HepG2 (cell line): ENCODE results near the gene CD58. TPM values are rescaled to one million over a fixed set of nuclear protein-coding genes. Genes with fewer than 3 reads are reported as not detected.
A peak's percentile ranks its signal among the peaks of the same experiment; 100 is the strongest.

Experiments
- HDAC2 ChIP-seq: sonication (generic); formaldehyde crosslinking; IDR thresholded peaks from 2 replicates; pipeline ENCODE4 v1.4.0; 2020; ENCODE audit warnings: missing genetic modification reagents
- HIC2 ChIP-seq: sonication (generic); formaldehyde crosslinking; IDR thresholded peaks from 2 replicates; pipeline ENCODE4 v1.9.0; 2022; ENCODE audit warnings: low read depth, missing genetic modification reagents
- HMGXB4 ChIP-seq, 2 experiments: sonication (generic) in 1 of 2; formaldehyde crosslinking in 1 of 2; IDR thresholded peaks; 2 replicates each; pipeline versions ENCODE4 v1.4.0 to v1.6.1; 2018 to 2020; ENCODE audit warnings: missing genetic modification reagents in 2 of 2, borderline replicate concordance in 1 of 2, low read depth in 1 of 2, mild to moderate bottlenecking in 1 of 2, missing biosample characterization in 1 of 2
- JUND ChIP-seq: sonication (generic); formaldehyde crosslinking; IDR thresholded peaks from 2 replicates; pipeline ENCODE4 v1.8.0; 2022; ENCODE audit warnings: mild to moderate bottlenecking, missing genetic modification reagents
- MEF2D ChIP-seq: sonication (generic); formaldehyde crosslinking; IDR thresholded peaks from 2 replicates; pipeline ENCODE4 v1.5.1; 2020; ENCODE audit warnings: mild to moderate bottlenecking, missing genetic modification reagents
- NCOA5 ChIP-seq: sonication (generic); formaldehyde crosslinking; IDR thresholded peaks from 2 replicates; pipeline ENCODE4 v1.4.0; 2020; ENCODE audit warnings: missing genetic modification reagents
- NR2F6 ChIP-seq, 2 experiments: IDR thresholded peaks; 2 replicates each; pipeline ENCODE4 v1.6.1; 2016; ENCODE audit warnings: antibody characterized with exemption in 1 of 2, mild to moderate bottlenecking in 1 of 2
- RAD21 ChIP-seq: fragments of 450-650 bp; formaldehyde crosslinking; IDR thresholded peaks from 2 replicates; pipeline ENCODE4 v1.5.0; 2020; ENCODE audit warnings: mild to moderate bottlenecking
- SRSF9 ChIP-seq: fragments of 200-400 bp; formaldehyde crosslinking; IDR thresholded peaks from 2 replicates; pipeline ENCODE4 v1.6.1; 2018; ENCODE audit warnings: borderline replicate concordance, mild to moderate bottlenecking, low read depth, low read length; ENCODE audit not compliant: insufficient read depth, poor library complexity, severe bottlenecking
- ZBTB26 ChIP-seq: IDR thresholded peaks from 2 replicates; pipeline ENCODE4 v1.6.1; 2016; ENCODE audit warnings: missing compliant biosample characterization, missing genetic modification reagents, borderline replicate concordance
- ZNF138 ChIP-seq: sonication (generic); formaldehyde crosslinking; IDR thresholded peaks from 2 replicates; pipeline ENCODE4 v1.5.0; 2020; ENCODE audit warnings: mild to moderate bottlenecking, low read depth, missing genetic modification reagents
- ZNF280D ChIP-seq: sonication (generic); formaldehyde crosslinking; IDR thresholded peaks from 2 replicates; pipeline ENCODE4 v1.5.1; 2020; ENCODE audit warnings: mild to moderate bottlenecking, missing genetic modification reagents
- ZNF331 ChIP-seq: sonication (generic); formaldehyde crosslinking; IDR thresholded peaks from 2 replicates; pipeline ENCODE4 v1.4.0; 2020; ENCODE audit warnings: missing genetic modification reagents
- ZNF7 ChIP-seq: IDR thresholded peaks from 2 replicates; pipeline ENCODE4 v1.6.1; 2016; ENCODE audit warnings: missing biosample characterization, missing genetic modification reagents
- polyA plus RNA-seq, 8 experiments: library from polyadenylated mRNA; depleted of rRNA in 3 of 8; stranded (reverse) in 7 of 8; unstranded in 1 of 8; fragments of >200 nt; fragmentation: Illumina TruSeq in 4 of 8; extraction: Trizol in 4 of 8; gene quantifications; 2 replicates each; pipeline versions ENCODE4 v1.2.1 to v1.2.3, GENCODE V29; 2011 to 2016; ENCODE audit warnings: low read depth in 4 of 8, missing spikeins in 1 of 8, mixed read lengths in 1 of 8; ENCODE audit not compliant: insufficient read depth in 1 of 8
- total RNA-seq, 5 experiments: library from RNA; depleted of rRNA; stranded (reverse); fragments of >200 nt; fragmentation: Illumina TruSeq; extraction: Trizol; gene quantifications; 2 replicates each; pipeline ENCODE4 v1.2.3, GENCODE V29; 2016; ENCODE audit warnings: low read depth in 1 of 5
- TF ChIP-seq, protein P1 (sequence below): IDR thresholded peaks from 2 replicates; pipeline ENCODE4 v1.6.1; 2016; ENCODE audit warnings: missing genetic modification reagents, missing compliant biosample characterization
- TF ChIP-seq, protein P2 (sequence below): sonication (generic); formaldehyde crosslinking; IDR thresholded peaks from 2 replicates; pipeline ENCODE4 v1.4.0; 2020; ENCODE audit warnings: missing genetic modification reagents, borderline replicate concordance

Gene CD58
- total and polyA plus RNA-seq, 2 of the 13 experiments (the other 11 are each of a cell fraction or from before 2014, with no cell fraction given), result 9.4 to 13.5 TPM

DNA sequence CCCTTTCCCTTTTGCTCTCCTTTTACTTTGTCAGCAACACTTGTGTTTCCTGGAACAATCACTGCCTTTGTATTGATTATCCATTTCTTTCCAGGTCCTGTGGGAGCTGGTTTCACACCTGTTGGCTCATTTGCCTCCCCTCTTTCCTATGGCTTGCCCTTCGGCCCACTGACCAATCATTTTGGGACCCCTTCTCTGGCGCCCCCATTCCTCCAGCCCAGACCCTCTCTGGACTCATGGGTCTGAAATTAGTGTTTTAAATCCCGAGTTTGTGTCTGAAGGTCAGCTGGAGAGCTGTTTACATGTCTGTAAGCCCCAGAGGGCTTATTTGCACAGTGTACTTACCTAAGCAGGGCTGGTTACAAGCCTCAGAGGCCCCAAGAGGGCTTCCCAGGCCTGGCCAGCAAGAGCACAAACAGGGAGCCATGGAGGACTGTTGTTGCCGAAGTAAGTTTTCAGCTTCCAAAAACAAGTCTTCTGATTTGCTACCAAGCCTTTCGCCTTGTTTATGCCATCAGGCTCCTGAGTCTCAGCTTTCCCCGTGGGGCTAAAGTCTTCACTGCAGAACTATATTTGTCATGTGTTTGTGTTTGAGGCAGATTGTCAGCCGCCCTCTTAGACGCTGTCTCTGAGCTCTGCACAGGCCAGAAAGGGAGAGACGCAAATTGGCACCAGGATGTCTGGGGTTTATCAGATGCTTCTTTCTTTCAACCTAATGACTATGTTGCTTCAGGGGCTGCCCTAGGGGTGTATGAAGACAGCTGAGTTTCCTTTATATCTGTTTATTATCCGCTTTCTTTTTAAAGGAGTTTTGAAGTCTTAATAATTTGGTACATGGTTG, 104.8 kb downstream of the CD58 start (continued):
- TF ChIP-seq ZNF280D (CRISPR knock-in tag) (peak; percentile 69; the same call in 1 of the 2 replicates), JUND (CRISPR knock-in tag) (peak; percentile 63), MEF2D (CRISPR knock-in tag) (peak; percentile 72), HIC2 (peak; percentile 45; the same call in 1 of the 2 replicates), ZNF7 (peak; percentile 65; the same call in 1 of the 2 replicates), NR2F6 (IDR thresholded peaks at IDR 0.05) (peak; percentile 61; the same call in 1 of the 2 replicates), NR2F6 (CRISPR knock-in tag; IDR thresholded peaks at IDR 0.05) (peak; percentile 52; the same call in 1 of the 2 replicates), HDAC2 (CRISPR knock-in tag) (peak; percentile 72; the same call in 1 of the 2 replicates), RAD21 (peak; percentile 35; the same call in 1 of the 2 replicates), ZNF331 (CRISPR knock-in tag) (no peak; the same call in 1 of the 2 replicates), ZBTB26 (CRISPR knock-in tag) (peak; percentile 52; the same call in 1 of the 2 replicates), SRSF9 (no peak), HMGXB4 (CRISPR knock-in tag; IDR thresholded peaks at IDR 0.05; ENCODE audit: borderline replicate concordance in 1 of 2, low read depth in 1 of 2) (peak; percentile 32 to 55; a peak in 3 of 4 replicates), ZNF138 (CRISPR knock-in tag) (no peak), NCOA5 (no peak)
- TF ChIP-seq, protein P1, sequence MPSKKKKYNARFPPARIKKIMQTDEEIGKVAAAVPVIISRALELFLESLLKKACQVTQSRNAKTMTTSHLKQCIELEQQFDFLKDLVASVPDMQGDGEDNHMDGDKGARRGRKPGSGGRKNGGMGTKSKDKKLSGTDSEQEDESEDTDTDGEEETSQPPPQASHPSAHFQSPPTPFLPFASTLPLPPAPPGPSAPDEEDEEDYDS (CRISPR knock-in tag), result peak; percentile 68; the same call in 1 of the 2 replicates
- TF ChIP-seq, protein P2, sequence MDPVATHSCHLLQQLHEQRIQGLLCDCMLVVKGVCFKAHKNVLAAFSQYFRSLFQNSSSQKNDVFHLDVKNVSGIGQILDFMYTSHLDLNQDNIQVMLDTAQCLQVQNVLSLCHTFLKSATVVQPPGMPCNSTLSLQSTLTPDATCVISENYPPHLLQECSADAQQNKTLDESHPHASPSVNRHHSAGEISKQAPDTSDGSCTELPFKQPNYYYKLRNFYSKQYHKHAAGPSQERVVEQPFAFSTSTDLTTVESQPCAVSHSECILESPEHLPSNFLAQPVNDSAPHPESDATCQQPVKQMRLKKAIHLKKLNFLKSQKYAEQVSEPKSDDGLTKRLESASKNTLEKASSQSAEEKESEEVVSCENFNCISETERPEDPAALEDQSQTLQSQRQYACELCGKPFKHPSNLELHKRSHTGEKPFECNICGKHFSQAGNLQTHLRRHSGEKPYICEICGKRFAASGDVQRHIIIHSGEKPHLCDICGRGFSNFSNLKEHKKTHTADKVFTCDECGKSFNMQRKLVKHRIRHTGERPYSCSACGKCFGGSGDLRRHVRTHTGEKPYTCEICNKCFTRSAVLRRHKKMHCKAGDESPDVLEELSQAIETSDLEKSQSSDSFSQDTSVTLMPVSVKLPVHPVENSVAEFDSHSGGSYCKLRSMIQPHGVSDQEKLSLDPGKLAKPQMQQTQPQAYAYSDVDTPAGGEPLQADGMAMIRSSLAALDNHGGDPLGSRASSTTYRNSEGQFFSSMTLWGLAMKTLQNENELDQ, result no peak
